ENCODE measurements around the gene BAZ1A.
"Not testable (repeated sequence)": the region's sequence is repeated elsewhere in the genome, so short reads cannot be mapped to it uniquely, and the experiment has no call there.

BAZ1A gene

DNA sequence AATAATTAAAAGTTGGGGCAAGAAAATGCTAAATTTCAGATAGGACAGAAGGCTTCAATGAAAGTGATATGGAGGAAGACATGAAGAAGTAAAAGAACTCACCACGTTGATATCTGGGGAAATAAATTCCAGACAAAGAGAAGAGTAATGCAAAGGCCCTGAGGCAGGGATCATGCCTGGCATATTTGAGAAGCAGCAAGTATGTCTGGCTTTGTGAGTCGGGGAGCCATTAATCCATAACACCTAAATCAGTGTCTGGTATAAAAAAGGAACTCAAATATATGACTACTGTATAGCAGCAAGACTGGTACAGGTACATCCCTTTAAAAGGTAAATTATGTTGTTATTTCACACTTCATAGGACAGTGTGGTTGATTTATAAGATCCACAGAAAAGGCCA lies 16.4 kb downstream of the BAZ1A start:
- no peak for DNase-seq (ENCODE audit: low read depth)

DNA sequence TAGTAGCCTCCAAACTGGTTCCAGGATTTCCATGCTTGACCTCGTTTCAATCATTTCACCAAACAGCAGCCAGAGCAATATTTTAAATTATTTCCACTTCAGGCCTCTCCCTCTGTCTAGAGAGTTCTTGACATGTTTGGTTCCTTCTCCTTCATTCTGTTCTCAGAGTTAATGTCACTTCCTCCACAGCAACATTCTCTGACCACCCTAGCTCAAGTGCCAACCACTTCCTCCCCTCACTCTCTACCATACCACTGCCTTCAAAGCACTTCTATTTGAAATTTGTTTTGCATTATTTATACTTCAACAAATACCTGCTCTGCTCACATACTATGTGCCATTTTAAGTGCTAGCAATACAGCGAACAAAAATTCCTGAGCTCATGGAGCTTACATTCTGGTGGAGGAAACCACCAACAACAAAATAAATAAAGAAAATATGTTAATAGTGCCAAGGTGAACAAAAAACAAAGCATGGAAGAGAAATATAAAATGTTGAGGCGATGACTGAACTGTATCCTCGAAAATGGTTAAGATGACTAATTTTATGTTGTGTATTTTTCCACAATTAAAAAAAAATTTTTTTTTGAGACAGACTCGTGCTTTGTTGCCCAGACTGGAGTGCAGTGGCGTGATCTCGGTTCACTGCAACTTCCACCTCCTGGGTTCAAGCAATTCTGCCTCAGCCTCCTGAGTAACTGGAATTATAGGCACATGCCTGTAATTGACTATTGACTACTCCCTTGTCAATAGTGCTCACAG lies 17.3 kb downstream of the BAZ1A start:
- DNase-seq (ENCODE audit: low read depth): no peak

DNA sequence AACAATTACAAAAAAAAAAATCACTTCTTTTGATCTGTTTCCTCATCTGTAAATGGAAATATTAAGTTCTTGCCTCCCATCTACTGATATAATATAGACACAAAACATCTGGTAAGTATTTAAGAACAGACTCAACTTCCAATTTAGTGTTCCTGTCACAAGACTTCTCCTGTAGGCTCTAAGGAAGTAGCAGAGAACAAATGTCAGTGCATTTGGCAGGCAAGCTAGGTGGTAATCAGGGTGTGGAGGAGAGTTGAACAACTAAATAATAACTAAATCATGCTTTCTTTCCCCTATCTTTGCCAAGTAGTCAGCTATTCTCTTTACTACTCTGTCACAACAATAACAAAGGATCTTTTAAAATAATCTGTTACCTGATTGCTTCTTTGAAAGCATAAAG lies 22.1 kb downstream of the BAZ1A start:
- DNase-seq (ENCODE audit: low read depth): no peak

DNA sequence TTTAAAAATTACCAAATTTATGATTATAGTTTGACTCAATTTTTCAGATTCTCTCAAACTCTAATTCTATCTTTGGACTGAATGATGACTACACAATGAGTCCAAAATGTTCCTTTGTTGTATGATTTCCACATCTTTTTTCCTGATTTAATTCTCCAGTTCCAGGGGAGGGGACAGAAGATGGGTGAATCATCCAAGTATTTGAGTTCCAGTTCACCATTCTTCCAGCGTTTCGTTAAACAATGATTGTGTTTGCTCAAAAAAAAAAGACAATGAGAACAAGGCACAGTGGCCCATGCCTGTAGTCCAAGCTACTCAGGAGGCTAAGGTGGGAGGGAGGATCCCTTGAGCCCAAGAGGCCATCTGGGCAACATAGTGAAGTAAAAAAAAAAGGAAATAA lies 23.8 kb downstream of the BAZ1A start:
- no peak for DNase-seq (ENCODE audit: low read depth)

DNA sequence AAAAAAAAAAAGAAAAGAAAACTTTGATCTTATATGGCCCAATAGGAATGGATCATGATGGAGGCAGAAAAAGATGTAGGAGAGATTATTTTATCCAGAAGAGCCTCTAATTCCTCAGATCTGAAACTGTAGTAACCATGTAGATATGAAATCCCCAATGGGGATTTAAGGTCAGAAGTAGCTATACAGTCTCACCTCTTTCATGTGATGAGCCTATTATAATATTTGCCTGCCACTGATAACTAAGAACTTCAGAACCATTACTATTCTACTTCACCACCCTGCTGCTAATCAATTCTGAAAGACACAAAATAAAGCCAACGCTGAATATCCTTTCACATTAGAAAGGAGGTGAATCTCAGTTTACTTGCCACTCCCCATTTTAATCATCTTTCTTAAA lies 29.3 kb downstream of the BAZ1A start:
- DNase-seq (ENCODE audit: low read depth): no peak

DNA sequence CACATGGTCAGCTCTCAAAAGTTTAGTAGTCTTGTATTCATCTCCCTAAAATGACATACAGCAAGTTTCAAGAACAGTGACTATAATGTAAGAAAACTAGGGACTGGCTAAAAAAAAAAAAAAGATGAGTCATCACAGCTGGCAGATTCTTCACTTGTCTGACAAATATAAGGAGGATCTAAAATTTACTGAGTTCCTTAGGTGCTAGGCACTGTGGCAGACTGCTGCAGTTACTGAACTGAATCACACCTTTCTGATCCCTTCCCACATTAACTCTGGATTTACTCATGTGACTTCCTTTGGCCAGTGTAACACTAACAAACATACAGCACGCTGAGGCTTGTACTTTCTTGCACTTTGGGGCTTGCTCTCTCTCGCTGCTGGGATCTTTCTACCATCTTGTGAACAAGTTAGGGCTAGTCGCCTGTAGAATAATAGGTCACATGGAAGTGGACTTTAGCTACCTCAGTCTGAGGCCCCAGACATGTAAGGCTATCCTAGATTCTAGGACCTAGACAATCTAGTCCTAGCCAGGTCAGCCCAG lies 32.1 kb downstream of the BAZ1A start:
- no peak for DNase-seq (ENCODE audit: low read depth)

DNA sequence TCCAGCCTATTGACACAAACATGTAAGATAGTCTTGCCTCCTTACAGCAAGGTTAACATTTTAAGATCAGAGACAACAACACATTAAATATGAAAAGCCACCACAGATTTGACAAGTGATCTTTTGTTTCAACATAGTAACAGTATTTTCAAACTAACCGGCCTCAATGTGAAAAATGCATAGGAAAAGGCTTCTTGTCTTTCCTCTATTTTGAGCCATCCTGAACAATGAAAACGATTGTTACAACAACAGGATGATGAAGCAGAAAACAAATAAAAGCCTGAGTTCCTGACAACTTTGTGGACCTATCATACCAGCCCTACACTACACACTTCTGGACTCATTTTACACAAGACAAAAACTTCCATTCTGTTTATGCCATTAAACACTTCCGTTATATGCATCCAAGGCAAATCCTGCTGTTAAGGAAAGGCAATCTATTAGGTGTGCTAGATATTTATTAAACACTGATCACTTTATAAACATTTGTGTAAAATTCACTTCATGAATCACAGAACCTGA lies 37.3 kb downstream of the BAZ1A start:
- no peak for DNase-seq (ENCODE audit: low read depth)

DNA sequence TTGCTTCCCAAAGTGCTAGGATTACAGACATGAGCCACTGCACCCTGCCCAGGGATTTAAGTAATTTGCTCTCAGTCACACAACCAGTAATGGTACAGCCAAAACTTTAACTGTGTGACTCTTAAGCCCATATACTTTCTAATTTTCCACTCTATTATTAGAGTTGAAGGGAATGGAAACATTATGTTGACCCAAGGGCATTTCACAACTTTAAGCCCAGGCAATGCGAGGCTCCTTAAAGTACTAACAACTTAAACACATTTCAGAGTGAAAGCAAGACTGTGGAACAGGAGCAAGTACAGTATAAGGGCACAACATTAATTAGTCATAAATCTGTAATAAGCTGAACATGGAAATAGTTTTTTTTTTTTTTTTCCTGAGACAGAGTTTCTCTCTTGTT lies 39.8 kb downstream of the BAZ1A start:
- DNase-seq (ENCODE audit: low read depth): no peak

DNA sequence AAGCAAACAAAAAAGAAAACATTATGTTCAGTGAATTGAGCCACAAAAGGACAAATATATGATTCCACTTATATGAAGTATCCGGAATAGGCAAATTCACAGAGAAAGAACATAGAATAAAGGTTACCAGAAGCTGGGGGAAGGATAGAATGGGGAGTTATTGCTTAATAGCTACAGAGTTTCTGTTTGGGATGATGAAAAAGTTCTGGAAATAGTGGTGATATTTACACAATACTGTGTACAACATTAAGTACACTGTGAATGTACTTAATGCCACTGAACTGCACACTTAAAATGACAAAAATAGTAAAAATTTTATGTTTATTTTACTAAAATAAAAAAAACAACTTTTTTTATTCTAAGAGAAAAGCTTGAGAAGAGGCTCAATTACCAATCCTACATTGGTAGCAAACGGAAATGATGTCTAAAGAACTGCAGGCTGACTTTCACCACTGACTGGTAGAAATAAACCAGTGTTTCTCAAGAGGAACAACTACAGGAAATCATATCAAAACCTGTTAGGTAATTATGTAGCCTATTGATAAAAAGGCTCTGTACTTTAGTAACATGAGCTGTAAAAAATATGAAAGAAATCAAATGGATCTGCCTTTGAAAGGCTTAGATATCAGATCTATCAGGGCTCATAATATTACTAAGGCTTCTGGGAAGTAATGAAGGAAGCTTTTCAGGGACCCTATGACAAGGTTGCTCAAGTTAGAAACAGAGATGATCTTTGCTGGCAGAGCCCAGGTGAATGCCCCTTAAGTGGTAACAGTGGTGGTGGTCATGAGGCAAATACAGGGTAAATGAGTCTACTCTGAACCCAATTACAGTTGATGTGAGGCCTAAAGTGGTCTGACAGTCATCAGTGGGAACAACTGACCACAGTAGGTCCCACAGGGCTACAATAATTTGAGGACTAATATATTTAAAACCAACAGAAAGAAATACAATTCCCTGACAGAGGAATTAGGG lies 41.3 kb downstream of the BAZ1A start:
- no peak for DNase-seq (ENCODE audit: low read depth)

DNA sequence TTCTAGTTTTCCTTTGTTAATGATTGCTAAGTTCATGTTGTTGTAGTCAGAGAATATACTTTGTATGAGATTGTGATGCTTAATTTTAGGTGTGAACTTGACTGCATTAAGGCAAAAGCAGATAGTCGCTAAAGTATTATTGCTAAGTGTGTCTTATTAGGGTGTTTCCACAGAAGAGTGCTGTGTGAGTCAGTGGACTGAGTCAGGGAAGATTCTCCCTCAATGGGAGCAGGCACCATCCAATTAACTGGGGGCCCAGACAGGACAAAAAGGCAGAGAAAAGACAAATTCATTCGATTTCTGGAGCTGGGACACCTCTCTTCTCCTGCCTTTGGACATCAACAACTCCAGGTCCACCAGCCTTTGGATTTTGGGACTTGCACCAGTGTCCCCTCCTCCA lies 48.5 kb downstream of the BAZ1A start:
- no peak for DNase-seq (ENCODE audit: low read depth)

DNA sequence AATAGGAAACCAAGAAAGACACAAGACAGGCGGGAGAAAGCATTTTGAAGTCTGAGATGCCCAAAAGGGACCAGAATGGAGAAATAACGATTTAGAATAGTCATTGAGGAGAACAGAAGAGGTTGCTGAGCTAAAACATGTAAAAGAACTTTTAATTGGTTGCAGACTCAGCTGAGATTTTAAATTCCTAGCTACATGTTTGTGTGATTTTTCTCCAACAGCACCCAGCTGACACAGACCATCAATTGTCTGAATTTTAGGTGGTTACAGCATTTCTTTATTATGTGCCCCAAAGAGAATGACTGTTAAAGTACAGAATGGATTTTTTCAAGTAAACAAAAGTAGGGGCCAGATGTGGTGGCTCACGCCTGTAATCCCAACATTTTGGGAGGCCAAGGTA lies 50.3 kb downstream of the BAZ1A start:
- no peak for DNase-seq (ENCODE audit: low read depth)

DNA sequence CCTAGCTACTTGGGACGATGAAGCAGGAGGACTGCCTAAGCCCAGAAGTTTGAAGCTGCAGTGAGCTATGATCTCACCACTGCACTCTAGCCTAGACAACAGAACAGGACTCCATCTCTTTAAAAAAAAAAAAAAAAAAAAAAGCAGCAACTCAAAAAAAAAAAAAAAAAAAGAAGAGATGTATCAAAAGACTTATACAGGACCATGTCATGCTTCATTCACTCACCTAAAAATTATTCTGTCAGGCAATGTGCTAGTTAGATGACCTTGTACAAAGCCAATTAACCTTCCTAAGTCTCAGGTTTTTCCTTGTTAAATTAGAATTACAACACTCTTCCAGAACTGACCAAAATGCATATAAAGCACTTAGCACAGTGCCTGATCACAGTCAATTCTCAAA lies 50.9 kb downstream of the BAZ1A start:
- DNase-seq (ENCODE audit: low read depth): no peak

DNA sequence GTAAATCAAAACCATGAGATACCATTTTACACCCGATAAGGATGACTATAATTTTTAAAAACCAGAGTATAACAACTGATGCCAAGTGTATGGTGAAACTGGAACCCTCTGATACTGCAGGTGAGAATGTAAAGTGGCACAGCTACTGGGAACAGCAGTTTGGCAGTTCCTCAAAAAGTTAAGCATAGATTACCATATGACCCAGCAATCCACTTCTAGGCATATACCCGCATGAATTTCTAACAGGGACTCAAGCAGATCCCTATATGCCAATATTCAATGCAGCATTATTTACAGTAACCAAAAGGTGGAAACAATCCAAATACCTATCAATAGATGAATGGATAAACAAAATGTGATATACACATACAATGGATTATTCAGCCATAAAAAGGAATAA lies 57.4 kb downstream of the BAZ1A start:
- DNase-seq (ENCODE audit: low read depth): no peak

DNA sequence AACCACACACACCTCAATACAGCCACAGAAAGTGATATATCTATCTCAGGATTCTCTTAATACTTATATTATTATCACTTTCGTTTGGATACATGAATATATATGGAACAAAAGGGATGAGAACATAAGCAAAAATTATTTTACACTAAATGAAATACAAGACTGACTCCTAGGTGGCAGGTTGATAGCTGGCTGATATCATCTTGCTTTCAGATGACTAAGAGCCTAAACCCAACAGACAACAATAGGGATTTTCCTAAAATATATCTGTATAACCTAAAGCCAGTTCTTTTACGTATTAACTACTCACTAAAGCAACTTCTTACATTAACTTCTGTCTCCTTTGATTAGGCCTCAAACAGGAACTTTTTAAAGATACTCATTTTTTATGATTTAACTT lies 65.1 kb downstream of the BAZ1A start:
- no peak for DNase-seq (ENCODE audit: low read depth)

DNA sequence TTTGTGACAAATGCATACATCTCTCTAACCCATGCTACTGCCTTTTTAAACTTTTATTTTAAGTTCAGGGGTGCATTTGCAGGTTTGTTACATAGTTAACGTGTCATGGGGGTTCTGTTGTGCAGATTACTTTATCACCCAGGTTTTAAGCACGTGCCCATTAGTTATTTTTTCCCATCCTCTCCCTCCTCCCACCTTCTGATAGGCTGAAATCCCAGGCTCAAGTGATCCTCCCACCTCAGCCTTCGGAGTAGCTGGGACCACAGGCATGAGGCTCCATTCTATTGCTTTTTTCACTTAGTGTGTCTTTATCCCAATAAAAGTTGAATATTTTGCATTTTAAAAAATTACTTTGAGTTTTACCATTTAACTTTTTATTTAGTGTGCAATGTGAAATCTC lies 68.9 kb downstream of the BAZ1A start:
- DNase-seq (ENCODE audit: low read depth): no peak

DNA sequence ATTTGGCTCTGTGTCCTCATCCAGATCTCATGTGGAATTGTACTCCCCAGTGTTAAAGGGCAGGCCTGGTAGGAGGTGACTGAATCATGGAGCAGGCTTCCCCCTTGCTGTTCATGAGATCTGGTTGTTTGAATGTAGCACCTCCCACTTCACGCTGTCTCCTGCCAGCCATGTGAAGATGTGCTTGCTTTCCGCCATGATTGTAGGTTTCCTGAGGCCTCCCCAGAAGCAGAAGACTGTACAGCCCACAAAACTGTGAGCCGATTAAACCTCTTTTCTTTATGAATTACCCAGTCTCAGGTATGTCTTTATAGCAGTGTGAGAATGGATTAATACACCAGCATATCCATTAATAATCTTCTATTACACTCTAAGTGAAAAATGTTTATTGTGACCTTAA lies 70.2 kb downstream of the BAZ1A start:
- no peak for DNase-seq (ENCODE audit: low read depth)

DNA sequence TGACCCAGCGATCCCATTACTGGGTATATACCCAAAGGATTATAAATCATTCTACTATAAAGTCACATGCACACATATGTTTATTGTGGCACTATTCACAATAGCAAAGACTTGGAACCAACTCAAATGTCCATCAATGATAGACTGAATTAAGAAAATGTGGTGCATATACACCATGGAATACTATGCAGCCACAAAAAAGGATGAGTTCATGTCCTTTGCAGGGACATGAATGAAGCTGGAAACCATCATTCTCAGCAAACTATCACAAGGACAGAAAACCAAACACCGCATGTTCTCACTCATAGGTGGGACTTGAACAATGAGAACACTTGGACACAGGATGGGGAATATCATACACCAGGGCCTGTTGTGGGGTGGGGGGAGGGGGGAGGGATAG lies 76.3 kb downstream of the BAZ1A start:
- DNase-seq (ENCODE audit: low read depth): not testable (repeated sequence)

DNA sequence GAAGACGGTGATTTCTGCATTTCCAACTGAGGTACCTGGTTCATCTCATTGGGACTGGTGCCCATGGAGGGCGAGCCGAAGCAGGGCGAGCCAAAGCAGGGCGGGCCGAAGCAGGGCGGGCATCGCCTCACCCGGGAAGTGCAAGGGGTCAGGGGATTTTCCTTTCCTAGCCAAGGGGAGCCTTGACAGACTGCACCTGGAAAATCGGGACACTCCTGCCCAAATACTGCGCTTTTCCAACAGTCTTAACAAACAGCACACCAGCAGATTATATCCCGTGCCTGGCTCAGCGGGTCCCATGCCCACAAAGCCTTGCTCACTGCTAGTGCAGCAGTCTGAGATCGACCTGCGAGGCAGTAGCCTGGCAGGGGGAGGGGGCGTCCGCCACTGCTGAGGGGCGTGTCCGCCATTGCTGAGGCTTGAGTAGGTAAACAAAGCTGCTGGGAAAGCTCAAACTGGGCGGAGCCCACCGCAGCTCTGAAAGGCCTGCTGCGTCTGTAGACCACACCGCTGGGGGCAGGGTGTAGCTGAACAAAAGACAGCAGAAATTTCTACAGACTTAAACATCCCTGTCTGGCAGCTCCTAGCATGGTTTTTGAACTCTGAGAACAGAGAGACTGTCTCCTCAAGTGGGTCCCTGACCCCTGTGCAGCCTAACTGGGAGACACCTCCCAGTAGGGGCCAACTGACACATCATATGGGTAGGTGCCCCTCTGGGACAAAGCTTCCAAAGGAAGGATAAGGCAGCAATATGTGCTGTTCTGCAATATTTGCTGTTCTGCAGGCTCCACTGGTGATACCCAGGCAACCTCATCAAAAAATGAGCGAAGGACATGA lies 77.2 kb downstream of the BAZ1A start:
- DNase-seq (ENCODE audit: low read depth): no peak

DNA sequence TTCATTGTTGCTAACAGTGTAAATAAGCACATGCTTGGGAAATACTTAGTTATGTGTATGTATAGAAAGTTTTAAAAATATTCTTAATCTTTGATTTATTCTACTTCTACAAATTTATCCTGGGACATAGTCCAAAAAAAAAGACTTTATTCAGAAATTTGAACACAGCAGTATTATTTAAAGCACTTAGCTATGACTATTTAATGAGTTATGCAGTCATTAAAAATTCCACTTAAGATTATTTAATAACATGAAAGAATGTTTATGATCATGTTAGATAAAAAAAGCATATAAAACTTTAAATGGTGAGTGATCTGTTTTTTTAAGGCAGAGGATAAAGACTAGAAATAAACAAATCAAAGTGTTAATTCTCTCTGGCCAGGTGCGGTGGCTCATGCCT lies 78.3 kb downstream of the BAZ1A start:
- no peak for DNase-seq (ENCODE audit: low read depth)

DNA sequence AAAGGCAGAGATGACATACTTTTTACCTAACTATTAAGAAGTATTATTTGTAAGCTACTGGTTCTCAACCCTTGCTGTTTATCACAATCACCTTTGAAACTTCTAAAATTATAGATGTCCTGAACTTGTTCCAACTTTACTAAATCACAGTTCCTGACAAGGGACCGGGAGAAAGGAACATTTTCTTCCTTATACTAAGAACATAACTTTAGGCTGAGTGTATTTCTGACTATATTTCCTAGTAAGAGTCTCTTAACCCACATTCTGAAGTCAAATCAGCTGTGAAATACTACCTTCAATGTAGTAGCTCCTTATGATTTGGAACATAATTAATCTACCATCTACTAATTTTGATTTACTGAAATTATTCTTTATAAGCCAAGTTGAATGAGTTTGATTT lies 80.2 kb downstream of the BAZ1A start:
- DNase-seq (ENCODE audit: low read depth): no peak

DNA sequence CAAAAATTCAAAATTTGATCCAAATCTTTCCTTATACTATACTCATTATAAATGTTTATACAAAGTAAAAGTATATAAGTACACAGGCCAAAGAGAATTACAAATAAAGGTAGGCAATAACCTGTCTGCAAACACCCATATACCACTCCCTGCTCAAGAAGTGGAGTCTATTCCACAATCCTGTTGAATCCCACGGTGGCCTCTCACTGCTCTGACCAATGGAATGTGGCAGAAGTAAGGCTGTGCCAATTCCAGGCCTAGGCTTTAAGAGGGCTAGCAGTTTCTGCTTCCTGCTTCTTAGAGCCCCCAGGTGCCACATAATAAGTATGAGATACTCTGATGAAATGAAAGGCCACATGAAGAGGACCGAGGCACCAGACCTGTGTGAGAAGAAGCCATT lies 80.9 kb downstream of the BAZ1A start:
- DNase-seq (ENCODE audit: low read depth): no peak

DNA sequence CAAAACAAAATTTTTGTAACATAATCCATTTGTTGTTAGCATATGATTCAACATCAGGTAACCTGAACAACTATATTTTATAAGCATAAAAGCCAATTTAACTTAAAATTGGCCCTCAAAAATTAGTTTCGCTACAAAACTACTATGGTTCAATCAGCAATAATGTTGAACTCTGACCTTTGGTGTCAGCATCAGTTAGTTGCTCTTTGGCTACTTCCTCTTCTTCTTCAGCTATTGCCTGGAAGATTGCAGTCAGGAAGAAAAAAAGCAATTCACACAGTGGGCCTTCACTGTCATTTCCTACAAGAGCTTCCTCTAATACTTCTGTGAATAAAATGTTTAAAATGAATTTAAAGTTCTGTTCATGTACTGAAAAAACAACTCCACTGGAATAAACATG lies 82.6 kb downstream of the BAZ1A start:
- DNase-seq (ENCODE audit: low read depth): no peak
